Fibroblast of mammary gland (primary cell): ENCODE results near the gene LHPP.

ENCODE experiments used
- DNase-seq: peaks from one replicate; pipeline ENCODE4 v3.0.0-alpha.2; 2010; ENCODE audit warnings: low read depth
- H3K4me3 ChIP-seq: 2 replicates; pipeline ENCODE4 v1.5.1; 2011; ENCODE audit warnings: low read depth, mild to moderate bottlenecking, low read length, moderate library complexity; ENCODE audit not compliant: control insufficient read depth
- TF ChIP-seq, protein P1 (sequence below): conservative IDR thresholded peaks from 2 replicates; pipeline ENCODE4 v1.5.1; 2011; ENCODE audit warnings: low read depth, low read length, inconsistent platforms; ENCODE audit not compliant: control insufficient read depth, insufficient read depth

LHPP gene

DNA sequence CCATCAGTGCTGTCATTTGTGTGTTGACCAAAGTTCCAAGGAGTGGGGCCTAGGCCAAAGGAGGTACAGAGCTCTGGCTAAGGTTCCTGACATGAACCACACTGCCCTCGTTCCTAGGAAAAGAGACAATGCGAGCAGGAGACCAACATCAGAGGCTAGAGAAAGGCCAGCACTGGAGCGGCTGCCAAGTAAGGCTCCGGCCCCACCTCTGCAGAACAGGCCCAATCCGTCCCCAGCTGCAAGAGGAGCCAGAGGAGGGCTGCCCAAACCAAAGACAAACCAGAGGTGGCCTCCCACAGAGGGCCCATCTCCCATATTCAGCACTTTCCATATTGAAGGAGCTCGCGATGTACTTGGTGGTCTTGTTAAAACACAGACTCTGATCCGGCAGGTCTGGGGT, 201.6 kb downstream of the LHPP start:
- no peak for DNase-seq
- TF ChIP-seq, protein P1, sequence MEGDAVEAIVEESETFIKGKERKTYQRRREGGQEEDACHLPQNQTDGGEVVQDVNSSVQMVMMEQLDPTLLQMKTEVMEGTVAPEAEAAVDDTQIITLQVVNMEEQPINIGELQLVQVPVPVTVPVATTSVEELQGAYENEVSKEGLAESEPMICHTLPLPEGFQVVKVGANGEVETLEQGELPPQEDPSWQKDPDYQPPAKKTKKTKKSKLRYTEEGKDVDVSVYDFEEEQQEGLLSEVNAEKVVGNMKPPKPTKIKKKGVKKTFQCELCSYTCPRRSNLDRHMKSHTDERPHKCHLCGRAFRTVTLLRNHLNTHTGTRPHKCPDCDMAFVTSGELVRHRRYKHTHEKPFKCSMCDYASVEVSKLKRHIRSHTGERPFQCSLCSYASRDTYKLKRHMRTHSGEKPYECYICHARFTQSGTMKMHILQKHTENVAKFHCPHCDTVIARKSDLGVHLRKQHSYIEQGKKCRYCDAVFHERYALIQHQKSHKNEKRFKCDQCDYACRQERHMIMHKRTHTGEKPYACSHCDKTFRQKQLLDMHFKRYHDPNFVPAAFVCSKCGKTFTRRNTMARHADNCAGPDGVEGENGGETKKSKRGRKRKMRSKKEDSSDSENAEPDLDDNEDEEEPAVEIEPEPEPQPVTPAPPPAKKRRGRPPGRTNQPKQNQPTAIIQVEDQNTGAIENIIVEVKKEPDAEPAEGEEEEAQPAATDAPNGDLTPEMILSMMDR = no peak
- no peak overlapping the region for H3K4me3 ChIP-seq
